8988T (cell line): ENCODE data around the gene GPATCH1.
A peak's percentile ranks its signal among the peaks of the same experiment; 100 is the strongest.

Source experiments
- DNase-seq: peaks from one replicate; pipeline ENCODE4 v3.0.0; 2011

GPATCH1 gene

GRCh38 chr19:33063753-33064457, 17.1 kb upstream of the GPATCH1 start:
- DNase-seq, result no peak

GRCh38 chr19:33064458-33064791, 16.6 kb upstream of the GPATCH1 start:
- DNase-seq, result peak; percentile 74

GRCh38 chr19:33064792-33065550, 16.0 kb upstream of the GPATCH1 start, which contains the start of gene RHPN2:
RHPN2 (minus strand) TSS chr19:33064888; CDS start chr19:33064852, 36 bp downstream.
- peak; percentile 94 for DNase-seq

GRCh38 chr19:33066543-33066942, 14.4 kb upstream of the GPATCH1 start:
- DNase-seq, result no peak

GRCh38 chr19:33067121-33067520, 13.9 kb upstream of the GPATCH1 start:
- no peak for DNase-seq

GRCh38 chr19:33071887-33072286, 9.1 kb upstream of the GPATCH1 start:
- DNase-seq, result no peak

GRCh38 chr19:33075519-33075918, 5.5 kb upstream of the GPATCH1 start:
- no peak for DNase-seq

GRCh38 chr19:33085570-33086128, 4.7 kb downstream of the GPATCH1 start:
- no peak for DNase-seq

GRCh38 chr19:33086955-33087354, 6.0 kb downstream of the GPATCH1 start:
- DNase-seq, result no peak

GRCh38 chr19:33089010-33089409, 8.0 kb downstream of the GPATCH1 start:
- DNase-seq, result no peak

GRCh38 chr19:33090179-33090578, 9.2 kb downstream of the GPATCH1 start:
- no peak for DNase-seq

GRCh38 chr19:33093420-33094210, 12.6 kb downstream of the GPATCH1 start:
- DNase-seq, result no peak

GRCh38 chr19:33094436-33095067, 13.6 kb downstream of the GPATCH1 start:
- DNase-seq, result no peak

- DNase-seq, result no peak
Measured at GRCh38 chr19:33096005-33096404, 15.0 kb downstream of the GPATCH1 start.

GRCh38 chr19:33098055-33098534, 17.1 kb downstream of the GPATCH1 start:
- no peak for DNase-seq

GRCh38 chr19:33100894-33101644, 20.1 kb downstream of the GPATCH1 start:
- DNase-seq, result no peak

- DNase-seq, result no peak
Measured at GRCh38 chr19:33102893-33103292, 21.9 kb downstream of the GPATCH1 start.

- DNase-seq, result no peak
Measured at GRCh38 chr19:33108161-33108560, 27.2 kb downstream of the GPATCH1 start.

GRCh38 chr19:33110137-33110910, 29.3 kb downstream of the GPATCH1 start:
- no peak for DNase-seq

- DNase-seq, result no peak
Measured at GRCh38 chr19:33111587-33111986, 30.6 kb downstream of the GPATCH1 start.

GRCh38 chr19:33114312-33114711, 33.3 kb downstream of the GPATCH1 start:
- no peak for DNase-seq
